IMR-90 (cell line): Measurements from ENCODE around the gene VIPR2. TPM values are rescaled to one million over a fixed set of nuclear protein-coding genes. Genes with fewer than 3 reads are reported as not detected.

Experiments
- ATAC-seq: fragments of 200-7000 bp; cut with Tn5 transposase; 2 replicates; pipeline ENCODE4 v1.9.1; 2020; ENCODE audit warnings: low read depth, mild to moderate bottlenecking, moderate library complexity
- BruUV-seq: library from RNA; stranded (reverse); fragments of 400-500 nt; replicated peaks from 2 replicates; lab custom pipeline; 2021; lab: Mats Ljungman, UMichigan
- CTCF ChIA-PET: fragments of 300-600 bp; formaldehyde crosslinking; extraction: SDS; loops from one replicate; lab custom pipeline; 2021; ENCODE audit warnings: antibody characterized with exemption; lab: Yijun Ruan, JAX
- POLR2A ChIA-PET: fragments of 300-600 bp; sonication (Branson Sonifier 250); formaldehyde crosslinking; loops from one replicate; lab custom pipeline; 2022; ENCODE audit warnings: antibody characterized with exemption; ENCODE audit not compliant: unreplicated experiment; lab: Charles Lee
- DNase-seq: peaks from one replicate; pipeline ENCODE4 v3.0.0; 2013
- H2AFZ ChIP-seq: replicated peaks from 2 replicates; pipeline ENCODE3; 2013; ENCODE audit warnings: low read length, mild to moderate bottlenecking; ENCODE audit not compliant: poor library complexity
- H2AK5ac ChIP-seq: 2 replicates; pipeline ENCODE4 v1.6.1; 2013; ENCODE audit warnings: low read depth, low read length, inconsistent platforms
- H2AK9ac ChIP-seq: replicated peaks from 2 replicates; pipeline ENCODE3; 2013; ENCODE audit warnings: mild to moderate bottlenecking, low read depth, low read length, moderate library complexity; ENCODE audit not compliant: poor library complexity
- H2BK120ac ChIP-seq: 2 replicates; pipeline ENCODE4 v1.6.1; 2013; ENCODE audit warnings: low read depth, low read length, inconsistent platforms
- H2BK15ac ChIP-seq: 3 replicates; pipeline ENCODE4 v1.6.1; 2013; ENCODE audit warnings: low read depth, low read length, inconsistent platforms
- H2BK20ac ChIP-seq: 2 replicates; pipeline ENCODE4 v1.6.1; 2013; ENCODE audit warnings: low read depth, mild to moderate bottlenecking, inconsistent platforms, low read length, moderate library complexity
- H2BK5ac ChIP-seq: 2 replicates; pipeline ENCODE4 v1.6.1; 2013; ENCODE audit warnings: mild to moderate bottlenecking, low read depth, low read length, inconsistent platforms; ENCODE audit not compliant: poor library complexity, severe bottlenecking
- H3K14ac ChIP-seq: replicated peaks from 2 replicates; pipeline ENCODE4 v1.6.1; 2013; ENCODE audit warnings: low read depth, low read length, inconsistent platforms
- H3K18ac ChIP-seq: 2 replicates; pipeline ENCODE4 v1.6.1; 2013; ENCODE audit warnings: low read depth, low read length, control low read depth
- H3K23ac ChIP-seq: 2 replicates; pipeline ENCODE4 v1.6.1; 2013; ENCODE audit warnings: low read depth, low read length, inconsistent platforms
- H3K27ac ChIP-seq: 2 replicates; pipeline ENCODE4 v1.5.1; 2013; ENCODE audit warnings: mild to moderate bottlenecking, control low read depth, low read length; ENCODE audit not compliant: insufficient read depth
- H3K27me3 ChIP-seq: 2 replicates; pipeline ENCODE4 v1.6.1; 2013; ENCODE audit warnings: low read length; ENCODE audit not compliant: control insufficient read depth, insufficient read depth
- H3K36me3 ChIP-seq: 2 replicates; pipeline ENCODE4 v1.6.1; 2013; ENCODE audit warnings: low read length, mixed read lengths; ENCODE audit not compliant: control insufficient read depth, insufficient read depth
- H3K4ac ChIP-seq: 2 replicates; pipeline ENCODE4 v1.6.1; 2013; ENCODE audit warnings: low read depth, low read length, inconsistent platforms
- H3K4me1 ChIP-seq: 2 replicates; pipeline ENCODE4 v1.6.1; 2013; ENCODE audit warnings: low read length, mixed read lengths; ENCODE audit not compliant: control insufficient read depth, insufficient read depth
- H3K4me2 ChIP-seq: 2 replicates; pipeline ENCODE4 v1.6.1; 2013; ENCODE audit warnings: low read depth, mild to moderate bottlenecking, control low read depth, low read length, moderate library complexity
- H3K4me3 ChIP-seq: 2 replicates; pipeline ENCODE4 v1.5.1; 2013; ENCODE audit warnings: low read depth, mild to moderate bottlenecking, control low read depth, low read length, moderate library complexity; ENCODE audit not compliant: insufficient read depth
- H3K56ac ChIP-seq: 2 replicates; pipeline ENCODE4 v1.6.1; 2013; ENCODE audit warnings: low read length, inconsistent platforms; ENCODE audit not compliant: insufficient read depth; ENCODE audit errors: extremely low read depth
- H3K79me1 ChIP-seq, 2 experiments: 2 replicates each; pipeline ENCODE4 v1.6.1; 2013; ENCODE audit warnings: low read length in 2 of 2, inconsistent platforms in 1 of 2, low read depth in 1 of 2
- H3K9ac ChIP-seq: 2 replicates; pipeline ENCODE4 v1.6.1; 2013; ENCODE audit warnings: low read depth, low read length, control low read depth
- H3K9me1 ChIP-seq: 2 replicates; pipeline ENCODE4 v1.6.1; 2013; ENCODE audit warnings: low read length, inconsistent platforms; ENCODE audit not compliant: insufficient read depth
- H3K9me3 ChIP-seq: 2 replicates; pipeline ENCODE4 v1.6.1; 2013; ENCODE audit warnings: low read length; ENCODE audit not compliant: control insufficient read depth, insufficient read depth
- H4K20me1 ChIP-seq: 2 replicates; pipeline ENCODE4 v1.6.1; 2013; ENCODE audit warnings: low read length, inconsistent platforms; ENCODE audit not compliant: insufficient read depth
- H4K5ac ChIP-seq: 2 replicates; pipeline ENCODE4 v1.6.1; 2013; ENCODE audit warnings: mild to moderate bottlenecking, low read depth, low read length, control low read depth
- H4K8ac ChIP-seq, 2 experiments: 2 replicates each; pipeline ENCODE4 v1.6.1; 2013; ENCODE audit warnings: low read depth in 2 of 2, low read length in 2 of 2, control low read depth in 1 of 2, inconsistent platforms in 1 of 2
- H4K91ac ChIP-seq: 2 replicates; pipeline ENCODE4 v1.6.1; 2013; ENCODE audit warnings: low read depth, low read length, inconsistent platforms; ENCODE audit not compliant: insufficient read depth
- BHLHE40 ChIP-seq: fragments of 150-350 bp; IDR thresholded peaks from 2 replicates; pipeline ENCODE4 v1.6.1; 2016; ENCODE audit warnings: mild to moderate bottlenecking, low read depth, low read length
- CHD1 ChIP-seq: IDR thresholded peaks from 2 replicates; pipeline ENCODE4 v1.6.1; 2012; ENCODE audit warnings: low read depth, low read length, improper control_type of control experiment
- FOS ChIP-seq: fragments of 150-350 bp; IDR thresholded peaks from 2 replicates; pipeline ENCODE4 v1.6.1; 2016; ENCODE audit warnings: low read depth, low read length
- NFE2L2 ChIP-seq: fragments of 150-350 bp; IDR thresholded peaks from 2 replicates; pipeline ENCODE4 v1.6.1; 2016; ENCODE audit warnings: low read depth, mild to moderate bottlenecking, low read length
- POLR2A ChIP-seq: IDR thresholded peaks from 2 replicates; pipeline ENCODE4 v1.6.1; 2012; ENCODE audit warnings: mild to moderate bottlenecking, low read depth, low read length
- RAD21 ChIP-seq: IDR thresholded peaks from 2 replicates; pipeline ENCODE4 v1.6.1; 2012; ENCODE audit warnings: low read length, improper control_type of control experiment
- RCOR1 ChIP-seq: IDR thresholded peaks from 2 replicates; pipeline ENCODE4 v1.6.1; 2012; ENCODE audit warnings: mild to moderate bottlenecking, low read length, improper control_type of control experiment; ENCODE audit not compliant: insufficient replicate concordance
- SMC3 ChIP-seq: fragments of 150-350 bp; IDR thresholded peaks from 2 replicates; pipeline ENCODE4 v1.6.1; 2016; ENCODE audit warnings: low read depth, mild to moderate bottlenecking, antibody characterized with exemption, low read length, moderate library complexity
- WGBS, 2 experiments: methylation state at CpG; one replicate each; pipeline versions ENCODE4 v1.1.5 to v1.1.7; 2013; ENCODE audit warnings: missing lambda C conversion rate in 2 of 2; ENCODE audit not compliant: insufficient read length in 1 of 2; ENCODE audit errors: extremely low coverage in 2 of 2; 5-methylcytosine and 5-hydroxymethylcytosine counted together
- dilution Hi-C: fragments of 300-500 bp; cut with HindIII; formaldehyde crosslinking; loops from one replicate; pipeline ENCODE4 v1.14.3; 2018; ENCODE audit warnings: low sequenced_read_pairs; ENCODE audit not compliant: unreplicated experiment
- in situ Hi-C: fragments of 300-500 bp; cut with MboI; formaldehyde crosslinking; loops from 3 replicates; pipeline ENCODE4 v1.14.3; 2019; ENCODE audit warnings: low sequenced_read_pairs, inconsistent platforms, mixed read lengths
- intact Hi-C: fragments of 100-400 bp; cut with micrococcal nuclease; formaldehyde crosslinking; loops from 2 replicates; pipeline ENCODE4 v1.10.0; 2022
- polyA plus RNA-seq, 3 experiments: library from polyadenylated mRNA; depleted of rRNA; stranded (reverse); fragments of >200 nt; gene quantifications; 2 replicates each; pipeline ENCODE4 v1.2.3, GENCODE V29; 2012; ENCODE audit warnings: low replicate concordance in 1 of 3
- total RNA-seq: library from RNA; depleted of rRNA; stranded (reverse); fragments of >200 nt; gene quantifications from 2 replicates; pipeline ENCODE4 v1.2.3, GENCODE V29; 2012
- TF ChIP-seq, protein P1 (sequence below): fragments of 150-350 bp; IDR thresholded peaks from 2 replicates; pipeline ENCODE4 v1.6.1; 2017; ENCODE audit warnings: mild to moderate bottlenecking, antibody characterized with exemption, low read length, low read depth
- TF ChIP-seq, protein P2 (sequence below): fragments of 150-350 bp; IDR thresholded peaks from 2 replicates; pipeline ENCODE4 v1.6.1; 2016; ENCODE audit warnings: low read depth, mild to moderate bottlenecking, low read length, moderate library complexity, borderline replicate concordance
- TF ChIP-seq, protein P3 (sequence below): conservative IDR thresholded peaks from 2 replicates; pipeline ENCODE4 v1.5.1; 2012; ENCODE audit warnings: mild to moderate bottlenecking, low read depth, low read length, improper control_type of control experiment

The VIPR2 gene
- total and polyA plus RNA-seq, 2 of the 4 experiments (the other 2 are of a cell fraction), result not detected

GRCh38 chr7:159116581-159117339, 27.9 kb downstream of the VIPR2 start:
- DNase-seq (no peak), ATAC-seq (no peak)
- Histone ChIP-seq H4K5ac (no peak overlapping the region), H3K4me2 (no peak overlapping the region), H3K9me3 (peaks cover 29% of the 10 kb centered on the region), H2BK120ac (no peak overlapping the region), H2AK9ac (no peak overlapping the region), H2AFZ (no peak overlapping the region), H3K9me1 (no peaks in the 10 kb centered on the region), H3K56ac (no peak overlapping the region), H4K20me1 (no peaks in the 10 kb centered on the region), H3K14ac (no peak overlapping the region), H2BK20ac (no peak overlapping the region), H3K79me1 (no peaks in the 10 kb centered on the region), H2BK5ac (no peak overlapping the region), H3K4me3 (no peak overlapping the region), H3K27ac (no peak overlapping the region), H3K9ac (no peak overlapping the region), H2AK5ac (no peak overlapping the region), H3K36me3 (no peaks in the 10 kb centered on the region), H3K18ac (no peak overlapping the region), H3K23ac (no peak overlapping the region), H2BK15ac (no peak overlapping the region), H4K91ac (no peak overlapping the region), H4K8ac (no peak overlapping the region), H3K27me3 (no peaks in the 10 kb centered on the region), H3K4ac (no peak overlapping the region), H3K4me1 (no peaks in the 10 kb centered on the region)
- TF ChIP-seq POLR2A, result no peak
- TF ChIP-seq, protein P1, sequence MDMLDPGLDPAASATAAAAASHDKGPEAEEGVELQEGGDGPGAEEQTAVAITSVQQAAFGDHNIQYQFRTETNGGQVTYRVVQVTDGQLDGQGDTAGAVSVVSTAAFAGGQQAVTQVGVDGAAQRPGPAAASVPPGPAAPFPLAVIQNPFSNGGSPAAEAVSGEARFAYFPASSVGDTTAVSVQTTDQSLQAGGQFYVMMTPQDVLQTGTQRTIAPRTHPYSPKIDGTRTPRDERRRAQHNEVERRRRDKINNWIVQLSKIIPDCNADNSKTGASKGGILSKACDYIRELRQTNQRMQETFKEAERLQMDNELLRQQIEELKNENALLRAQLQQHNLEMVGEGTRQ, result no peak
- no peak for TF ChIP-seq SMC3
- TF ChIP-seq RCOR1, result no peak
- TF ChIP-seq, protein P2, sequence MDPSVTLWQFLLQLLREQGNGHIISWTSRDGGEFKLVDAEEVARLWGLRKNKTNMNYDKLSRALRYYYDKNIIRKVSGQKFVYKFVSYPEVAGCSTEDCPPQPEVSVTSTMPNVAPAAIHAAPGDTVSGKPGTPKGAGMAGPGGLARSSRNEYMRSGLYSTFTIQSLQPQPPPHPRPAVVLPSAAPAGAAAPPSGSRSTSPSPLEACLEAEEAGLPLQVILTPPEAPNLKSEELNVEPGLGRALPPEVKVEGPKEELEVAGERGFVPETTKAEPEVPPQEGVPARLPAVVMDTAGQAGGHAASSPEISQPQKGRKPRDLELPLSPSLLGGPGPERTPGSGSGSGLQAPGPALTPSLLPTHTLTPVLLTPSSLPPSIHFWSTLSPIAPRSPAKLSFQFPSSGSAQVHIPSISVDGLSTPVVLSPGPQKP, result no peak
- TF ChIP-seq, protein P3, sequence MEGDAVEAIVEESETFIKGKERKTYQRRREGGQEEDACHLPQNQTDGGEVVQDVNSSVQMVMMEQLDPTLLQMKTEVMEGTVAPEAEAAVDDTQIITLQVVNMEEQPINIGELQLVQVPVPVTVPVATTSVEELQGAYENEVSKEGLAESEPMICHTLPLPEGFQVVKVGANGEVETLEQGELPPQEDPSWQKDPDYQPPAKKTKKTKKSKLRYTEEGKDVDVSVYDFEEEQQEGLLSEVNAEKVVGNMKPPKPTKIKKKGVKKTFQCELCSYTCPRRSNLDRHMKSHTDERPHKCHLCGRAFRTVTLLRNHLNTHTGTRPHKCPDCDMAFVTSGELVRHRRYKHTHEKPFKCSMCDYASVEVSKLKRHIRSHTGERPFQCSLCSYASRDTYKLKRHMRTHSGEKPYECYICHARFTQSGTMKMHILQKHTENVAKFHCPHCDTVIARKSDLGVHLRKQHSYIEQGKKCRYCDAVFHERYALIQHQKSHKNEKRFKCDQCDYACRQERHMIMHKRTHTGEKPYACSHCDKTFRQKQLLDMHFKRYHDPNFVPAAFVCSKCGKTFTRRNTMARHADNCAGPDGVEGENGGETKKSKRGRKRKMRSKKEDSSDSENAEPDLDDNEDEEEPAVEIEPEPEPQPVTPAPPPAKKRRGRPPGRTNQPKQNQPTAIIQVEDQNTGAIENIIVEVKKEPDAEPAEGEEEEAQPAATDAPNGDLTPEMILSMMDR, result no peak
- TF ChIP-seq NFE2L2, result no peak
- TF ChIP-seq BHLHE40, result no peak
- TF ChIP-seq RAD21, result no peak
- no peak for TF ChIP-seq CHD1
- TF ChIP-seq FOS, result no peak
- 67% methylated on average over 1 of the region's 16 CpGs; no CpG with 5 or more reads in 1 of the 2 experiments for WGBS, 2 experiments
- intact Hi-C loops (no loop called here), dilution Hi-C loops (no loop called here), in situ Hi-C loops (no loop called here)
- POLR2A ChIA-PET, result no interaction called here
- CTCF ChIA-PET, result no interaction called here
- BruUV-seq, result no TSS peak
